Measurements from ENCODE around the gene ASB18. TPM values are rescaled to one million over a fixed set of nuclear protein-coding genes. Genes with fewer than 3 reads are reported as not detected.

The ASB18 gene
- total and polyA plus RNA-seq, 2 donors from 2014 or later, result not detected

DNA sequence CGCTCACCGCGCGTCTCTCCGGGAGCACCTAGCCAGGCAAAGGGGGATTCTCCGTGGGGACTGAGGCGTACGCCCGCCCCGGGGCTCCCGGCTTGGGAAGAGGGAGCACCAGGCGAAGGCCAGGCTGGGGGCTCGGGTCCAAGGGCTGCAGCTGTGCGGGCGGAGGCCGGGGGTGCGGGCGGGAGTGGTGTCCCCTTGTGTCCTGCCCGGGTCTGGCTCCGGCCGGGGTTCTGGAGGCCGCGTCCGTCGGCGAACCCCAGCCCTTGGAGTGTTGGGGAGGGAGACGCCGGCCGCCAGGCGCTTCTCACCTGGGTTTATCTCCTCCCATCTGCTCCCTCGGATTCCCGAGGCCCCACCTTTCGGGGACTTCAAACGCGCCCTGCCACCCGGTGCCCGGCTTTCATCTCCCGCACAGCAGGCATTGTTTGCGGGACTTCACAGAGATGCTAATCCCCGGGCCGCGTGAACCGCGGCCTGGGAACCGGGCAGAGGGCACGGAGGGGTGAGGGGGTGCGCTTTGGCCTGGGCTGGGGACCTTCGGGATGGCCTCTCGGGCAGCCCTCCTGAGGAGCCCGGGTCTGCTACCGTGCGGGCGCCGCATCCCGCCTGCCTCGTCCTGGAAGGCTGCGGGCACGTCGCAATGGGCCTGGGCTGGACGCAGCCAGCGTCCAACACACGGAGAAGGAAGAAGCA is 91.0 kb downstream of the ASB18 start:
- peaks cover 0 to 2% (median 0%) of the 10 kb centered on the region in 3 donors for H3K4me1 ChIP-seq (ENCODE audit: control insufficient read depth in 2 of 3, insufficient read depth in 2 of 3, low read depth in 1 of 3, low read length in 3 of 3)
- H3K9me3 ChIP-seq (ENCODE audit: control insufficient read depth in 2 of 3, insufficient read depth in 1 of 3, low read length in 3 of 3), result no peaks in the 10 kb centered on the region
- H3K27me3 ChIP-seq (ENCODE audit: control insufficient read depth, insufficient read depth, low read length), result peaks cover 60% of the 10 kb centered on the region
- no peak overlapping the region for H3K27ac ChIP-seq (ENCODE audit: low read depth in 2 of 2, low read length in 2 of 2)
- H3K36me3 ChIP-seq (ENCODE audit: control insufficient read depth in 2 of 3, insufficient read depth in 3 of 3, low read length in 3 of 3), result no peaks in the 10 kb centered on the region
- H3K4me3 ChIP-seq (ENCODE audit: low read length in 3 of 3), result no peak overlapping the region
- TF ChIP-seq, protein P1, sequence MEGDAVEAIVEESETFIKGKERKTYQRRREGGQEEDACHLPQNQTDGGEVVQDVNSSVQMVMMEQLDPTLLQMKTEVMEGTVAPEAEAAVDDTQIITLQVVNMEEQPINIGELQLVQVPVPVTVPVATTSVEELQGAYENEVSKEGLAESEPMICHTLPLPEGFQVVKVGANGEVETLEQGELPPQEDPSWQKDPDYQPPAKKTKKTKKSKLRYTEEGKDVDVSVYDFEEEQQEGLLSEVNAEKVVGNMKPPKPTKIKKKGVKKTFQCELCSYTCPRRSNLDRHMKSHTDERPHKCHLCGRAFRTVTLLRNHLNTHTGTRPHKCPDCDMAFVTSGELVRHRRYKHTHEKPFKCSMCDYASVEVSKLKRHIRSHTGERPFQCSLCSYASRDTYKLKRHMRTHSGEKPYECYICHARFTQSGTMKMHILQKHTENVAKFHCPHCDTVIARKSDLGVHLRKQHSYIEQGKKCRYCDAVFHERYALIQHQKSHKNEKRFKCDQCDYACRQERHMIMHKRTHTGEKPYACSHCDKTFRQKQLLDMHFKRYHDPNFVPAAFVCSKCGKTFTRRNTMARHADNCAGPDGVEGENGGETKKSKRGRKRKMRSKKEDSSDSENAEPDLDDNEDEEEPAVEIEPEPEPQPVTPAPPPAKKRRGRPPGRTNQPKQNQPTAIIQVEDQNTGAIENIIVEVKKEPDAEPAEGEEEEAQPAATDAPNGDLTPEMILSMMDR (IDR thresholded peaks at IDR 0.05; ENCODE audit: borderline replicate concordance, extremely low read depth, insufficient read depth), result no peak
- FAIRE-seq (no peak), DNase-seq (peak in 2 of 5 donors; percentile 48 to 65)
- H3K9ac ChIP-seq (ENCODE audit: low read length in 3 of 3), result no peak overlapping the region
- intact Hi-C loops (cut with DNase I), result no loop called here

DNA sequence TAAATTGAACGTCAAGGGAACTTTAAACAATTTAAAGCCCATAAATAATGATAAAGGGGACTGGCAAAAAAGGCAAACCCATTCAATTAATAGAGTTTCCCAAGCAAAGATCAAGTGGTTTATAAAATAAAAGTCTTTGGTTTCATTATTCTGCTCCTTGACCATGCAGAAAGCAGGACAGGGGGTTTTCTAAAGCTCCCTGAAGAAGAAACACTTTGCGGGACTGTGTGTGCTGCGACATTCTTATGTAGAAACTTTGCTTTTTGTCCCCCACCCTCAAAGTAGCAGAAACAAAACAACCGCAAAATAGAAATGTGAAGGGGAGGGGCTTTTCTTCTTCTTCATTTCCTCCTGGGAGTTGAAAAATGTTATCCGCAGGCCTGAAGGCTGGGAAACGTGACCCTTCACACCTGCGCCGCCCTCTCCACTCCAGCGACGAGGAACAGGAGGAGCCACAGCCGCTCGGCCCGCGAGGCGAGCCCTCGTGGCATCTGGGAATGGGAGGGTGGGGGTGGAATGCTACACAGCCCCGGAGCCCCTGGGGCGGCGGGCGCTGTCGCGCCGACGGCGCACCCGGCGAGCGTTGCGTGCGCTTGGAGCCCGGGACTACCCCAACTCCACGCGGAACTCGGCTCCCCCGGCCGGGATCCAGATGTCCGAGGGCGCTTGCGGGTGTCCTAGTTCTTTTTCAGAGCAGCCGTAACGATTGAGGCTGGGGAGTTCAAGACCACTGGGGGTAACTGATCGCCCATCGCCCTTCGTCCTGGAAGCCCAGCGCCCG is 91.8 kb downstream of the ASB18 start:
- Histone ChIP-seq H3K4me1 (ENCODE audit: control insufficient read depth in 2 of 3, insufficient read depth in 2 of 3, low read depth in 1 of 3, low read length in 3 of 3) (peaks cover 0 to 2% (median 0%) of the 10 kb centered on the region in 3 donors), H3K4me3 (ENCODE audit: low read length in 3 of 3) (no peak overlapping the region), H3K9me3 (ENCODE audit: control insufficient read depth in 2 of 3, insufficient read depth in 1 of 3, low read length in 3 of 3) (no peaks in the 10 kb centered on the region), H3K27ac (ENCODE audit: low read depth in 2 of 2, low read length in 2 of 2) (no peak overlapping the region), H3K9ac (ENCODE audit: low read length in 3 of 3) (no peak overlapping the region), H3K27me3 (ENCODE audit: control insufficient read depth, insufficient read depth, low read length) (peaks cover 57% of the 10 kb centered on the region), H3K36me3 (ENCODE audit: control insufficient read depth in 2 of 3, insufficient read depth in 3 of 3, low read length in 3 of 3) (no peaks in the 10 kb centered on the region)
- no peak for FAIRE-seq
- intact Hi-C loops (cut with DNase I), result no loop called here
- TF ChIP-seq, protein P1 (IDR thresholded peaks at IDR 0.05; ENCODE audit: borderline replicate concordance, extremely low read depth, insufficient read depth), result no peak
- peak in 2 of 5 donors; percentile 44 to 45 for DNase-seq

DNA sequence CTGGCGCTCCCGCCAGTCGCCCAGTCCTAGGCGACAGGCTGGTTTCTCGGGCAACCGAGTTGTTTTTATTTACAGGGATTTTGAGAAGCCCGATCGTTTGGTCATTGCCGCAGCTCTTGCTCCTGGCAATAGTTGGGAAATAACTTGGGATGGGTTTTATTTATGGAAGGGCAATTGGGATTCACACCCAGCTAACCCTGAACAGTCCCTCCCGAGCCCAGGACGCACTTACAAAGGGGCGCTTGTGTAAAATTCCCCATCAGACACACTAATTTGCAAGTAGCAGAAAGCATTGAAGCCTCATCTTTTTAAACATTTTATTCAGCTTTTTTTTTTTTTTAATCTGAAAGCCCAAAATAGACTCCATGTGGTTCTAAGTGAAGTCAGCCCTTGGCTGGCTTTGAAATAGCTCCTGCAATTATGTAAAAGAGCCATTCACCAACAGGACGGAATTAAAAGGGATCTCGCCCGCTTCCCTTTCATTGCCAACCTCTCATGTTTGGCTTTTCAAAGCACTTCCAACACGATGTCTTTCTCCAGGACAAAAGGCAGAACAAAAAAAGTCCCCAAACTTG is 92.4 kb downstream of the ASB18 start:
- no peak for FAIRE-seq
- H3K4me1 ChIP-seq (ENCODE audit: control insufficient read depth in 2 of 3, insufficient read depth in 2 of 3, low read depth in 1 of 3, low read length in 3 of 3), result peaks cover 0 to 5% (median 0%) of the 10 kb centered on the region in 3 donors
- TF ChIP-seq, protein P1 (IDR thresholded peaks at IDR 0.05; ENCODE audit: borderline replicate concordance, extremely low read depth, insufficient read depth), result no peak
- no peaks in the 10 kb centered on the region for H3K36me3 ChIP-seq (ENCODE audit: control insufficient read depth in 2 of 3, insufficient read depth in 3 of 3, low read length in 3 of 3)
- H3K9me3 ChIP-seq (ENCODE audit: control insufficient read depth in 2 of 3, insufficient read depth in 1 of 3, low read length in 3 of 3), result no peaks in the 10 kb centered on the region
- no peak overlapping the region for H3K9ac ChIP-seq (ENCODE audit: low read length in 3 of 3)
- intact Hi-C loops (cut with DNase I), result no loop called here
- peaks cover 59% of the 10 kb centered on the region for H3K27me3 ChIP-seq (ENCODE audit: control insufficient read depth, insufficient read depth, low read length)
- peak in 1 of 5 donors; percentile 52 for DNase-seq
- no peak overlapping the region for H3K4me3 ChIP-seq (ENCODE audit: low read length in 3 of 3)
- H3K27ac ChIP-seq (ENCODE audit: low read depth in 2 of 2, low read length in 2 of 2), result no peak overlapping the region

All from kidney (tissue), 14 donors.